ENCODE results near the gene COX14. TPM values are rescaled to one million over a fixed set of nuclear protein-coding genes. Genes with fewer than 3 reads are reported as not detected.
A peak's percentile ranks its signal among the peaks of the same experiment; 100 is the strongest.

COX14 gene
- total RNA-seq, 1 donor from 2014 or later: 80.5 TPM

- peak; percentile 90 for DNase-seq (ENCODE audit: low spot score)
Observed at GRCh38 chr12:50084775-50085614, 27.0 kb upstream of the COX14 start, which contains the start of gene SMARCD1. Gene SMARCD1, plus strand, starts transcription at chr12:50085342. Its CDS starts 28 bp downstream, at chr12:50085370.

- no peak for DNase-seq (ENCODE audit: low spot score)
Observed at GRCh38 chr12:50085615-50086072, 26.4 kb upstream of the COX14 start.

GRCh38 chr12:50086148-50086547 is 25.9 kb upstream of the COX14 start:
- no peak for DNase-seq (ENCODE audit: low spot score)

- DNase-seq (ENCODE audit: low spot score): no peak
Observed at GRCh38 chr12:50087151-50087550, 24.9 kb upstream of the COX14 start.

GRCh38 chr12:50087995-50088394 is 24.0 kb upstream of the COX14 start:
- DNase-seq (ENCODE audit: low spot score): no peak

GRCh38 chr12:50088577-50089335 is 23.3 kb upstream of the COX14 start:
- peak; percentile 59 for DNase-seq (ENCODE audit: low spot score)

GRCh38 chr12:50089730-50090129 is 22.3 kb upstream of the COX14 start:
- DNase-seq (ENCODE audit: low spot score): no peak

GRCh38 chr12:50090391-50090790 is 21.6 kb upstream of the COX14 start:
- DNase-seq (ENCODE audit: low spot score): no peak

- no peak for DNase-seq (ENCODE audit: low spot score)
Observed at GRCh38 chr12:50097952-50098351, 14.1 kb upstream of the COX14 start.

- DNase-seq (ENCODE audit: low spot score): no peak
Observed at GRCh38 chr12:50099302-50100008, 12.6 kb upstream of the COX14 start.

GRCh38 chr12:50100561-50100960 is 11.5 kb upstream of the COX14 start:
- DNase-seq (ENCODE audit: low spot score): no peak

GRCh38 chr12:50101663-50102062 is 10.4 kb upstream of the COX14 start:
- DNase-seq (ENCODE audit: low spot score): no peak

- DNase-seq (ENCODE audit: low spot score): no peak
Observed at GRCh38 chr12:50102131-50102531, 9.9 kb upstream of the COX14 start.

- DNase-seq (ENCODE audit: low spot score): no peak
Observed at GRCh38 chr12:50102646-50103309, 9.3 kb upstream of the COX14 start.

GRCh38 chr12:50103351-50103750 is 8.7 kb upstream of the COX14 start:
- DNase-seq (ENCODE audit: low spot score): no peak

- peak; percentile 72 for DNase-seq (ENCODE audit: low spot score)
Observed at GRCh38 chr12:50103767-50104321, 8.2 kb upstream of the COX14 start, which contains the start of gene GPD1. Gene GPD1, plus strand, starts transcription at chr12:50104008. Its CDS starts 43 bp downstream, at chr12:50104051.

- DNase-seq (ENCODE audit: low spot score): peak; percentile 37
Observed at GRCh38 chr12:50104417-50105366, 7.3 kb upstream of the COX14 start.

- DNase-seq (ENCODE audit: low spot score): no peak
Observed at GRCh38 chr12:50105913-50106450, 6.1 kb upstream of the COX14 start.

GRCh38 chr12:50106907-50107306 is 5.1 kb upstream of the COX14 start:
- no peak for DNase-seq (ENCODE audit: low spot score)
